Right lobe of liver (tissue), 4 donors: ENCODE measurements around the gene CLDN4.

Experiments
- CTCF ChIP-seq, 4 donors: fragments of 200-600 bp in 3 of 4; fragments of 450-650 bp in 1 of 4; IDR thresholded peaks; one replicate each; pipeline versions ENCODE4 v1.5.1 to v1.8.0; 2016 to 2022; ENCODE audit warnings: antibody characterized with exemption in 4 of 4, mild to moderate bottlenecking in 2 of 4
- POLR2A ChIP-seq: fragments of 450-650 bp; IDR thresholded peaks from one replicate; pipeline ENCODE4 v1.6.1; 2017; ENCODE audit warnings: antibody characterized with exemption, mild to moderate bottlenecking
- donor health status: DM: no; HTN: no; CAD: no.
- donor health status: DM: no; HTN: no; CAD: no.
- donor health status: DM: no; HTN: yes; CAD: no.

DNA sequence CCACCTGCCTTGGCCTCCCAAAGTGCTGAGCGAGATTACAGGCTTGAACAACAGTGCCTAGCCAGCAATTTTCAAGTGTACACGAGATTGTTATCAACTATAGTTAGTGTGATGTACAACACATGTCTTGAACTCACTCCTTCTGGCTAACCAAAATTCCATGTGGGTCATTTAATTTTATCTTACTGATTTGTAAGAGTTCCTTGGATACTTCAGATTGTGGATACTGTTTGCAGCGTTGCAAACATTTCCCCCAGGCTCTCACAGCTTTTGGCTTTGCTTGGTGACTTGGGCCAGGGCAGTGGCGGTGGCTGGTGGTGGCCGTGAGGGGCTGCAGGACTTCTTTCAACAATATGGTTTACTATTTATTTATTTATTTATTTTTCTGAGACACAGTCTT lies 21.7 kb downstream of the CLDN4 start:
- TF ChIP-seq CTCF (IDR thresholded peaks at IDR 0.05), result no peak
- no peak for TF ChIP-seq POLR2A
